Pancreas (tissue), 10 donors: ENCODE measurements around the gene BFSP1. TPM values are rescaled to one million over a fixed set of nuclear protein-coding genes. Genes with fewer than 3 reads are reported as not detected.

Experiments
- ATAC-seq, 4 donors: fragments of 200-7000 bp; cut with Tn5 transposase; one replicate each; pipeline versions ENCODE4 v1.8.0 to v1.9.1; 2020; ENCODE audit warnings: mild to moderate bottlenecking in 4 of 4, moderate library complexity in 4 of 4
- DNase-seq, 6 donors: peaks; one replicate each; pipeline ENCODE4 v3.0.0-alpha.2; 2020
- FAIRE-seq: peaks from 2 replicates; lab custom pipeline; 2012; peaks lifted over from hg19 to GRCh38; lab: Jason Lieb, UNC
- H3K27ac ChIP-seq, 4 donors: fragments of 200-600 bp; sonication (generic); 1 replicate in 3 of 4; 2 replicates in 1 of 4; pipeline versions ENCODE4 v1.5.0 to v1.8.0; 2020
- H3K27me3 ChIP-seq, 4 donors: fragments of 200-600 bp; one replicate each; pipeline ENCODE4 v1.8.0; 2021
- H3K36me3 ChIP-seq, 3 donors: fragments of 200-600 bp; sonication (generic) in 1 of 3; one replicate each; pipeline versions ENCODE4 v1.5.0 to v1.8.0; 2020 to 2021
- H3K4me1 ChIP-seq, 3 donors: fragments of 200-600 bp; one replicate each; pipeline ENCODE4 v1.8.0; 2021
- H3K4me3 ChIP-seq, 4 donors: fragments of 200-600 bp; sonication (generic) in 2 of 4; one replicate each; pipeline versions ENCODE4 v1.5.0 to v1.8.0; 2020 to 2021
- H3K9me3 ChIP-seq, 4 donors: fragments of 200-600 bp; one replicate each; pipeline ENCODE4 v1.8.0; 2021
- WGBS, 2 donors: extraction: QIAGEN DNeasy Blood & Tissue Kit; methylation state at CpG; one replicate each; pipeline ENCODE4 v1.1.7; 2013; 5-methylcytosine and 5-hydroxymethylcytosine counted together
- intact Hi-C, 3 donors: fragments of 100-400 bp; cut with DNase I; formaldehyde crosslinking; loops; one replicate each; pipeline versions ENCODE4 v1.11.1 to v1.14.2; 2022
- polyA plus RNA-seq, 2 donors: library from polyadenylated mRNA; stranded (reverse); fragments of 200-250 nt; gene quantifications; one replicate each; pipeline ENCODE4 v1.2.3, GENCODE V29; 2013
- total RNA-seq, 6 donors: library from RNA; stranded (reverse); fragmentation: NEBNext Ultra II Directional in 4 of 6; extraction: Animal tissue kit (Norgen Biotek cat#: 25700) in 4 of 6; gene quantifications; one replicate each; pipeline versions ENCODE4 v1.2.1 to v1.2.4, GENCODE V29; 2021 to 2023
- TF ChIP-seq, protein P1 (sequence below), 4 donors: fragments of 200-600 bp; sonication (generic) in 3 of 4; IDR thresholded peaks; one replicate each; pipeline versions ENCODE4 v1.5.0 to v1.8.0; 2021; ENCODE audit warnings: antibody characterized with exemption in 4 of 4
- donor health status: healthy with polysubstance abuse.
- donor health status: DM: no; HTN: no; CAD: no; lungs with moderate emphysema.
- donor health status: DM: no; HTN: no; CAD: no.
- donor health status: control.
- donor health status: control.
- donor health status: Bipolar disorder and iron deficiency.
- donor health status: DM: yes; HTN: yes; CAD: no.
- donor health status: DM: no; HTN: no; CAD: no.
- donor health status: DM: no; HTN: no; CAD: no.
- donor health status: DM: yes; HTN: yes; CAD: no.

Gene BFSP1
- total and polyA plus RNA-seq, 8 donors = 0.81 to 2.0 (median 1.4) TPM

DNA sequence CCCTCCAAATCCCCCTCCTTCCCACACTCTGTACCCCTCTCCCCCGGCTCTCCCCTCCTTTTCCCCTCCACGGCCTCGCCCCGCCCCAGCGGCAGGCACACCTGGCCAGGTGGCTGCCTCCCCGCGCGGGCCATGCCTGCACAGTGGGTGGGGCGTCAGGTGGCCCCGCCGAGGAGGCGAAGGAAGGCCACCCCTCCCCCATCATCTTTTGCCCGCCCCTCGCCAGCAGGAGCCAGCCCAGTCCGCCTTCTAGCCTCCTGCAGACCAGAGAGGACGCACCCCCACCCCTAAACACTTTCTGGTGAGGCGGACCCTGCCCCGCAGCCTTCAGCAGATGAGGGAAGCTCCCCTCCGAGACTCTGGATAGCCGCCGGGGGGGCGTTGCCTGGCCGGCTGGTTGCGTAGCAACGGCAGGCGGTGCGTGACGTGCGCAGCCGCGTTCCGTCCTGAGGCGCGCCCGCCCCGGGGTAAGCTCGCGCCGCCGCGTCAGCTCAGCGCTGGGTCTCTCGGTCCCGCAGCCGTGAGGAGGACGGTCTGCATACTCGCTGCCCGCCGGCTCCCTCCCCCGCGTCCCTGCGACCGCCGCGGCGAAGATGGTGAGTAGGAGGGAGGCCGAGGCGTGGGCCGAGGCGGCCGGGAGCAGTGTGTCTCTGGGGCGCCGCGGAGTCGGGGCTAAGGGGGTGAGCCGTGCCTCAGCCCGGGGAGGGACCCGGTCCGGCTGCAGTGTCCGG lies 38.6 kb upstream of the BFSP1 start, which contains the start of gene DSTN:
TSS of gene DSTN (plus strand) at position 460 of the 731 bp plus-strand sequence. CDS start at position 594, 134 bp downstream.
- Histone ChIP-seq H3K27me3 (no peaks in the 10 kb centered on the region), H3K4me1 (peaks cover 15 to 27% (median 25%) of the 10 kb centered on the region in 3 donors), H3K9me3 (no peaks in the 10 kb centered on the region), H3K36me3 (no peaks in the 10 kb centered on the region), H3K4me3 (peak within 1 kb of the TSS; percentile 73 to 100 (median 96)), H3K27ac (peak within 1 kb of the TSS; percentile 96 to 100 (median 100))
- no peak for FAIRE-seq
- intact Hi-C loops = no loop called here
- DNase-seq = peak; percentile 91 to 97 (median 96)
- WGBS, 2 donors = 1% methylated on average over 56 to 70 of the region's 70 CpGs
- TF ChIP-seq, protein P1, sequence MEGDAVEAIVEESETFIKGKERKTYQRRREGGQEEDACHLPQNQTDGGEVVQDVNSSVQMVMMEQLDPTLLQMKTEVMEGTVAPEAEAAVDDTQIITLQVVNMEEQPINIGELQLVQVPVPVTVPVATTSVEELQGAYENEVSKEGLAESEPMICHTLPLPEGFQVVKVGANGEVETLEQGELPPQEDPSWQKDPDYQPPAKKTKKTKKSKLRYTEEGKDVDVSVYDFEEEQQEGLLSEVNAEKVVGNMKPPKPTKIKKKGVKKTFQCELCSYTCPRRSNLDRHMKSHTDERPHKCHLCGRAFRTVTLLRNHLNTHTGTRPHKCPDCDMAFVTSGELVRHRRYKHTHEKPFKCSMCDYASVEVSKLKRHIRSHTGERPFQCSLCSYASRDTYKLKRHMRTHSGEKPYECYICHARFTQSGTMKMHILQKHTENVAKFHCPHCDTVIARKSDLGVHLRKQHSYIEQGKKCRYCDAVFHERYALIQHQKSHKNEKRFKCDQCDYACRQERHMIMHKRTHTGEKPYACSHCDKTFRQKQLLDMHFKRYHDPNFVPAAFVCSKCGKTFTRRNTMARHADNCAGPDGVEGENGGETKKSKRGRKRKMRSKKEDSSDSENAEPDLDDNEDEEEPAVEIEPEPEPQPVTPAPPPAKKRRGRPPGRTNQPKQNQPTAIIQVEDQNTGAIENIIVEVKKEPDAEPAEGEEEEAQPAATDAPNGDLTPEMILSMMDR (IDR thresholded peaks at IDR 0.05) = no peak
- ATAC-seq = peak; percentile 82 to 91 (median 87)

DNA sequence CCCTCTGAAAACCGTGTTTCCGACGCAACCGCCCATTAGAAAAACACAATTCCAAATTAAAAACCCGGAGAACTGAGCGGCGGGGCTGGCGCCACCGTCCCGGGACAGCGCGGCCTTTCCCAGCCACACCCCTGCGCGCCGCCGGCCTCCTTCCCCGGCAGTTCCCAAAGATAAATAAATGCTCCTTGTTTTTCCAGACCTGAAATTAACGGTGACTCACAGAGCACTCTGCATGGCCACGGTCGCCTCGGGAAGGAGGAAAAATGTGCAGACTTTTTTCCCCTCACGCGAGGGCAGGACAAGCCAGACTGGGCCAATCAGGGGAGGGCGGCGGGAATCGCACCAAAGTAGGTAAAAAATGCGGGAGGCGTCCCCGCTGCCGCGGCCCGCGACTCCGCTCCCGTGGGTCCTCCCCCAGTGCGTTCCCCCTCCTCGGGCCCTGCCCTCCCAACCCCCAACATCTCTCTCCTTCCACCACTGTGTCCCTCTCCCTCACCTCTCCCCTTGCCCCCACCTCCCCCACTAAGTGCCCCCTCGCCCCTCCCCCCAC lies 37.9 kb upstream of the BFSP1 start:
- WGBS, 2 donors = 1% methylated on average over 27 to 37 of the region's 38 CpGs
- FAIRE-seq (no peak), DNase-seq (peak; percentile 84 to 89 (median 87)), ATAC-seq (peak; percentile 63 to 76 (median 68))
- Histone ChIP-seq H3K9me3 (no peaks in the 10 kb centered on the region), H3K36me3 (no peaks in the 10 kb centered on the region), H3K4me1 (peaks cover 15 to 20% (median 20%) of the 10 kb centered on the region in 3 donors), H3K27ac (peak overlapping the region; percentile 96 to 100 (median 100)), H3K4me3 (peak overlapping the region; percentile 4 to 100 (median 82)), H3K27me3 (no peaks in the 10 kb centered on the region)
- intact Hi-C loops = no loop called here
- TF ChIP-seq, protein P1 (IDR thresholded peaks at IDR 0.05) = no peak

GRCh38 chr20:17568045-17568788 lies 37.0 kb upstream of the BFSP1 start:
- H3K4me3 ChIP-seq = peak overlapping the region in 2 of 4 donors; percentile 73 to 100
- no peaks in the 10 kb centered on the region for H3K27me3 ChIP-seq
- H3K9me3 ChIP-seq = no peaks in the 10 kb centered on the region
- peak overlapping the region; percentile 96 to 100 (median 100) for H3K27ac ChIP-seq
- FAIRE-seq (no peak), DNase-seq (no peak), ATAC-seq (no peak)
- peaks cover 9 to 13% (median 13%) of the 10 kb centered on the region in 3 donors for H3K4me1 ChIP-seq
- 60 to 62% methylated on average over 6 of the region's 6 CpGs for WGBS, 2 donors
- no peaks in the 10 kb centered on the region for H3K36me3 ChIP-seq
- intact Hi-C loops = no loop called here
- TF ChIP-seq, protein P1 (IDR thresholded peaks at IDR 0.05) = no peak

DNA sequence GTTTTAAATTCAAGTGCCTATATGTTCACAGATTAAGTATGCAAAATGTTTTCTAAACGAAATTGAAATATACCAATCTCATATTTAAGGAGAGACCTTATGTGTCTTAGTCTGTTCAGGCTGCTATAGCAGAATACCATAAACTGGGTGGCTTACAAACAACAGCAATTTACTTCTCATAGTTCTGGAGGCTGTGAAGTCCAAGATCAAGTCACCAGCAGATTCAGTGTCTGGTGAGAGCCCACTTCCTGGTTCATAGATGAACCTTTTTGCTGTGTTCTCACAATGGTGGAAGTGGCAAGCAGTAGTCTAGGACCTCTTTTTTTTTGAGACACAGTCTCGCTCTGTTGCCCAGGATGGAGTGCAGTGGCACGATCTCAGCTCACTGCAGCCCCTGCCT lies 35.2 kb upstream of the BFSP1 start:
- FAIRE-seq (no peak), ATAC-seq (no peak), DNase-seq (no peak)
- 88 to 91% methylated on average over 3 of the region's 3 CpGs for WGBS, 2 donors
- H3K4me3 ChIP-seq = no peak overlapping the region
- H3K4me1 ChIP-seq = peaks cover 0 to 8% (median 6%) of the 10 kb centered on the region in 3 donors
- H3K9me3 ChIP-seq = no peaks in the 10 kb centered on the region
- TF ChIP-seq, protein P1 (IDR thresholded peaks at IDR 0.05) = no peak
- H3K27me3 ChIP-seq = no peaks in the 10 kb centered on the region
- no peak overlapping the region for H3K27ac ChIP-seq
- H3K36me3 ChIP-seq = no peaks in the 10 kb centered on the region
- intact Hi-C loops = no loop called here
